Hematopoietic multipotent progenitor cell treated with erythropoietin and hydrocortisone succinate and interleukin-3 and kit ligand, for 15 days (in vitro differentiated cells): ENCODE results near the gene CDK5RAP2.
"Not testable (repeated sequence)": the region's sequence is repeated elsewhere in the genome, so short reads cannot be mapped to it uniquely, and the experiment has no call there.

Experiments used
- DNase-seq: peaks from one replicate; pipeline ENCODE4 v3.0.0-alpha.2; 2015; ENCODE audit warnings: low spot score

CDK5RAP2 gene

DNA sequence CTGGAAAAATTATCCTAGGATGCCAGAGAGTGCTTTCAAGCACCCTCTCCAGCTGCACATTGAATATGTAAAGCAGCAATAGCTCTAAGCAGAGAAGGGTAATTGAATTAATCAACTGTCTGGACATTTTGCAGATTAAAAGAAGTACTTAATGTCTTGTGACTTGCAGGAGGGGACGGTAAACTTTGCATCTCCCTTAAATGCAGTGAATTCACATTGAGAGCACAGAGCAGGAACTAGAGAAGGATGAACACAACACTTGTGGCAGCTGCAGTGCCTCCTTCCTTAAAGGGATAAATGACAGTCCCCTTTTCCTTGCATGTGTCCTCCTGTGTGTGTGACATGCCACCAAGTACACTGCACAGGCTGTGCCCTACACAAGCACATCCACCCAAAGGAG is 7.4 kb upstream of the CDK5RAP2 start:
- DNase-seq = no peak

DNA sequence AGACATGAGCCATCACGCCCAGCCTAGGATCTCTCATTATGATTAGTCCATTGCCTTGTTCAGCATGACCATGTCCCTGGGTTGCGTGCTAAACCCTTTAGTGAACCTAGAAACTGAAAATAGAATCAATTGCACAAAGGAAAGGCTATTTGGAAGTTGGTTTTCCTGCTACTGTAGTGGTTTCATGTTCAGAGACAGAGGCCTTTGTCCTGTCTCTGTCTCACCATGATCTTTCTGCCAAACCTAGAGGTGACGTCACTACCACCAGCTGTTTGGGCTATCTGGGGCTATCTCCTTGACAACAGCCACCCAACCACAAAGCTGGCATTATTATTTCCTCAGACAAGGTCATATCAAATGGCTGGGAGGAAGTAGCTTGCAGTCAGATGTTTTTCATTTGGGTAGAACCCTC is 4.0 kb upstream of the CDK5RAP2 start:
- peak; percentile 67 for DNase-seq

DNA sequence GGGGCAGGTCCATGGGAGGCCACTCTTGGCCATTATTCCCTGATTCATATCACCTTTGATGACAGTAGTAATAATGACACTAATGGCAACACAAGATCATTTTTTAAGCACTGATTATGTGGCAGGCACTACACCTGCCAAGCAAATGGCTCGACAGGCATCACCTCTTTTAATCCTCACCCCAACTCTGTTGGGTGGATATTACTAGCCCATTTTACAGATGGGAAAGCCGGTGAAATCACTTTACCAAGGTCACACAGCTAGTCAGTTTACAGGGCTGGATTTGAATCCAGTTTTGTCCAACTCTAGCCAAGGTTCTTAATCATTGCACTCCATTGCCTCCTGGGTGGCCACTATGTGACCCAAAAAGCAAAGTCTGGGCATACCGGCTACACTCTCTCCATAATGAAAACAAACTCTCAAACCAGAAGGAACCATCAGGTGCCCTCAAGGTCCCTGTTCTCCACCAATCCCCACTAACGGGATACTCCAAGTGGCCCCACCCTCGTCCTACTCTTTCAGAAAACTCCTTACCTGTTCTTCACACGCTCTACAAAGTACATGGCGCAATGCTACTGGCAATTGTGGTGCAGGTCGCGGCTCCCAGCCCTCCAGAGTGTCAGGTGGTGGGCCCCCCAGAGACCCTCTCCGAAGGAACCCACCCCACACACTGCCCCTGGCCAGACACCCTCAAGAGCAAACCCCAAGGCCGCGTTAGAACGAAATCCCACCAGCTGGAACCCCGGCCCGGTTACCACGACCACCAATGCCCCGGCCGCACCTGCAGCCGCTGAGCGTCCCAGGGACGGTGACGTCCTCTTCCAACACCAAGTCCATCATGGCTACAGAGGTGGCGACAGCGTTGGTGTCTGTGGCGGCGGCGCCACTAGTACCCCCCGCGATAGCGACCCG is 572 bp downstream of the CDK5RAP2 start:
- peak; percentile 15 for DNase-seq

DNA sequence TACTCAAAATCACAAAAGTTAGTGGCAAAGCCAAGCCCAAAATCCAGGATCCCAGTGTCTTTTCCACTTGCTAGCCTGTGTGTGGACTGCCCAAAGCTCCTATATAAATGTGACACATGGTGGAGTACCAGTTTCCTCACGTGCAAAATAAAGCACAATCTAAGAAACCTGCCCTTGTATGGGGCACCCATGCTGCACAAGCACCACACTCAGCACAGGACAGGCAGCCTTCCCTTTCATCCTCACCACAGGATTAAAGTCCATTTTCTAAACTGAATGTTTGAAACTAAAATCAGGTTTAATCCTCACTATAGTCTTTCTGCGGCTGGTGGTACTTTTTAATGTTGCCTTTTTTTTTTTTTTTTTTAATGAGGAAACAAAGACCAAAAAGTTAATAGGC is 5.5 kb downstream of the CDK5RAP2 start:
- no peak for DNase-seq

DNA sequence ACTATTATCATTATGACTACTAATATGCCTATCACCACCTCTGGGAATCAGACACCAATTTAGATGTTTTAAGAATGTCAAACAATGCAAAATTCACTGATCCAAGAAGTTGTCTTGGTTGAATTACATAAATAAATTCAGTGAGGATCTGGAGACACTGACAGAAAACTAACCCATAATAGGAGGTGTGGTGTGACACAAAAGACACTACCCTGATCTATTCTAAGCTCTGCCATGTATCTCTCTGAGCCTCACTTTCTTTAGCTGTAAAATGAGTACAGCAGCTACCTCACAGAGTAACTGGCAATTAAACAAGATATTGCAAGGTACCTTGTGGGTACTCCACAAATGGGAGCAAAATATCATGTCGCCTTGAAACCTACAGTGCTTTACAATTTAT is 7.5 kb downstream of the CDK5RAP2 start:
- no peak for DNase-seq

DNA sequence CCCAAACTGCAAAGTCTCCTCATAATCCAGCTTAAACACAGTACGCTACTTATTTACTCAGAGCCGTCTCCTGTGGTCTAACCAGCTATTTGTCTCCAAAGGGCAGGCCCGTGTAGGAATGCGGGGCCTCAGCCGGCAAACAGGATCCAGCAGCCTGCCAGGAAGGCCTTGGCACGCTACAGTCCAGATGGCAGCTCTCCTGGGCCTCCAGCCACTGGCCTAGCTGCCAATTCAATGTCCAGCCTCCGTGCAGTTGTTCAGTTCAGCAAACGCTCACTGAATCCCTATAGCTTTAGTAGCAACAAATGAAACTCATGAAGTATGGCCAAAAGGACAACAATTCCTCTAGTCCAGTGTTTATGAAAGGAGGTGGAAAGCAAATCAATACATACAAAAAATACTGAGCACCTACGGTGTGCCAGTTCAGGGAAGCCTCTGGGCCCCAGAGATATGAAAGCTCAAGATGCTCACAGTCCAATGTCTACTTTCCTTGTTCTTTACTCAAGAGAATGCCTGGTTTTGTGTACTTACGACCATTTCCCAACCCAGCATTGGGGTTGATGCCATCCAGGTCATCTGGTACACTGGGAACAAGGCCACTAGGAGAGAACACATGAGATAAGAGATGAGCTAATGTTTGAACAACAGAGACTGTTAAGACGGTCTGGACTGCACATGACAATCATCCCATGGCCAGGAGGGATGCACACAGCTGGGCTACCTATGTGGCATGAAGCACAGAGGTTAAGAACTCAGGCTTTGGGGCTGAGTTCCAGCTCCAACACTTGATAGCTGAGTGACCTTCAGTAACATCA is 8.3 kb downstream of the CDK5RAP2 start:
- DNase-seq = no peak

DNA sequence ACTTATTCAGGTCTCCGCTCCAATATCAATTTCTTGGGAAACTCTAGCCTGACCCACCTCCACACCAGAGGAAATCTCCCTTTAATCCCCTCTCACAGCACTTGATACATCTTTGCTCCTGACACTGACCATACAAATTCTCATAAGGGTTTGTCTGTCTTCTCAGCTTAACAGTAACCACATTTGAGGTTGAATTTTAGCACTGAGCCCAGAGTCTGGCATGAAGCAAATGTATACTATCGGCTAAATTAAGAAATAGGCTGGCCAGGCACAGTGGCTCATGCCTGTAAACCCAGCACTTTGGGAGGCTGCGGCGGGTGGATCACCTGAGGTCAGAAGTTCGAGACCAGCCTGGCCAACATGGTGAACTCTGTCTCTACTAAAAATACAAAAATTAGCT is 9.7 kb downstream of the CDK5RAP2 start:
- no peak for DNase-seq

DNA sequence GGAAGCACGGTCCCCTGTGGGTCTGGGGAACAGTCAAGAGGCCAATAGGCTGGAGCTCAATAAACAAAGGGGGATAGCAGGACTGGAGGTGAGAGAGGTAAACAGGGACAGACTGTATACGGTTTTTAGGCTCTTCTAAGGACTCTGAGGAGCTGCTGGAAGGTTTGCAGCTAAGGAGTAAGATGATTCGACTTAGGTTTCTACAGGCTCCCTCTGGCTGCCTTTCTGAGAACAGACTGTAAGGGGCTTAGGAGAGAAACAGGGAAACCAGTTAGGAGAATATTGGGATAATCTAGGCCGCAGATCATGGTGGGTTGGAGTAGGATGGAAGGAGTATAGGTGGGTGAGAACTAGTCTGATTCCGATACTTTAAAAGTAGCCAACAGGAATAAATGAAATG is 10.4 kb downstream of the CDK5RAP2 start:
- no peak for DNase-seq

DNA sequence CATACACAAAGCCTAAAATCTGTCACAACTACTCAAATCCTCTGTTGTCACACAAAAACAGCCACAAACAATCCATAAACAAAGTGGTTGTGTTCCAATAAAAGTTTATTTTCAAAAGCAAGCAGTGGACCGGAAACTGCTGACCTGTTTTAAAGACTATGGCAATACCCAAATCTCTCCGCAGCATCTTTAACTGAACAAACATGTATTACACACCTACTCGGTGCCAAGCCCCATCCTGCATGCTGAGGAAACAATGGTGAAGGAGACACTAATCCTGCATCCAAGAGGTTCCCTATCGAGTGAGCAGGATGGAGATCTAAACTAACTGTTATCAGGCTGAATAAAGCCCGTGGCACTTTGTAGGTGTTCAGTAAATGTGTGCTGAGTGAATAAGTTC is 11.2 kb downstream of the CDK5RAP2 start:
- no peak for DNase-seq

DNA sequence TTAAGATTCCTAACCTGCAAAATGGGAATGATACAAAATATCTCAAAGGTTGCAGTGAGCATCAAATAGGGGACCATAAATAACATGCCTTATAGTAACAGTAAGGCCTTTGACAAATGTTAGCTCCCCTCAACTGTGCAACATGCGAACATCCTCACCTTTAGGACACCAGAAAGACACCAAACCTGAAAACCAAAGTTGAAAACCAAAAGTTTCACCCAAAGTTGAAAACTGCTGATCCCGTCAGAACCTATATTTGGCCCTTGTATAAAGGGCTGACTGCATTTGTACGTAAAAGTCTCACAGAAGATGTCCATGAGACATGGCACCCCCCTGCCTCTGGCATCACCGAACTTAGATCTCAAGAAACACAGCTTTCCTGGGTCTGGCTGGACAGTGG is 12.1 kb downstream of the CDK5RAP2 start:
- DNase-seq = no peak

DNA sequence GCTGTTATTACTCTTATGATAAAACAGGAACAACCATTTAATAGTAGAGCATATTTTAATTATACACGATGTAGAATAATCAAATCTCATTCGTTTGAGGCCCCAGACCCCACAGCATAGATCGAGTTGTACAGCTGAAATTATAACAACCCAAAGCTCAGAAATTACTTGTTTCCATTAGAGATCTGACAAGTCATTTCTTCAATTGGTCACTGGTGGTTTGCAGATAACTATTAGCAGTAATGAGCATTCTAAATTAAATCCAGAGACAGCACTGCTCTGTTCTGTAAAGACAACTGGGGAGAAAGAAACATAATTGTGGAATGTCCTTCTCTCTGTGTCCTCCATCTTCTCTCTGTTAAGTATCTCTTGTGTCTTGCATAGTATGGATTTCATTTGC is 12.9 kb downstream of the CDK5RAP2 start:
- no peak for DNase-seq

DNA sequence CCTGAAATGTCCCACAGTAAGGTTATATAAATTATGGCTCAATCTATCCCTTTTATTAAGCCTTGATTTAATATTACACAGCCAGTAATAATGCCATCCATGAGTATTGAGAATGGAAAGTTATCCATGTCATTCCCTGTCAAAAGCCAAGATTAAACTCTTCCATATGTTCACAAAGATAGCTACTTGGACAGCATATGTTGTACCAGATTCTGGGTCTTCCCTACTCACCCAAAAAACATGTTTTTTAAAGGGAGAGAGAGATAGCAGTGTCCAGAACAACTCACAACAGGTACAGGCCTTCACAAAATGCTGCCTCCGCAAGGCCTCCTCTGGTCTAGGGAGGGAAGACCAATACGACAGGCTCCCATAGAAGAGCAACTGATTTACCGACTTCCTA is 15.4 kb downstream of the CDK5RAP2 start:
- peak; percentile 10 for DNase-seq

DNA sequence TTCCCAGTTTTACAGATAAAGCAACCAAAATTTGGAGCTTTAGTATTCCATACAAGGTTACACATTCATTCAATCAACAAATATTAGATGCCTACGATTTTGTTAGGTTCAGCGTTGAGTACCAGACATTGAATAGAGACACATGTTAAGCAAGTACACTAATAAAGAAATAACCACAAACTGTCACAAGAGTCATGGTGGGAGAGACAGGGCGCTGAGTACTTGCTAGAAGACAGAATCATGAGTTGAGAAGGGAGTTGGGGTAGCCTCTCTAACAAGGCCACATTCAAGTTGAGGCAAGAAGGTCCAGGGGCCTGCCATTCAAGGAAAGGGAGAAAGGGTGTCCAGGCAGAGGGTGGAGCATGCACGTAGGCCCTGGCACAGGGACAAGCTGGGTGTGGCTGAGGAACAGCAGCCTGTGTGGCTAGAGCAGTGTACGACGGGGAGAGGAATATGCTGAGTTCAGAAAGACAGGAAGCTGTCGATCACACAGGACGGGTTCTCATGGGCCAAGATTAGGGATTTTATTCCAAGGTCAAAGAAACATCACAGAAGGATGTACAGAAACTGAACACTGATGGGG is 17.0 kb downstream of the CDK5RAP2 start:
- DNase-seq = peak; percentile 82

DNA sequence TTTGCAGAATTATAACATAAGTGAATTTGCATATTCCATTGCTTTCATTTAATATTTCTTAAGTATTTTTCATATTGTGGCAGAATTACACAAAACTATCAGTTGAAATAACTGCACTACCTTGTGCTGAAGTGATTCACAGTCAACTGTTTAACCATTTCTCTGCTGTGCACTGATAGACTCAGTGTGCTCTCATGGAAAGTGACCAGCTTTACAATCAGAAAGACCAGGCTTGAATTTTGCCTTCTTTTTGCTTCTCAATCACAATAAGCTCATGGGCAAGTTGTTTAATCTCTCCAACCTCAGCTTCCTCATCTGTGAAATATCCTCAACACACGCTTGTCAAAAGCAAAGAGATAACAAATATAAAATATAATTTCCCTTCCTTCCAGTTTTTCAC is 18.3 kb downstream of the CDK5RAP2 start:
- no peak for DNase-seq

DNA sequence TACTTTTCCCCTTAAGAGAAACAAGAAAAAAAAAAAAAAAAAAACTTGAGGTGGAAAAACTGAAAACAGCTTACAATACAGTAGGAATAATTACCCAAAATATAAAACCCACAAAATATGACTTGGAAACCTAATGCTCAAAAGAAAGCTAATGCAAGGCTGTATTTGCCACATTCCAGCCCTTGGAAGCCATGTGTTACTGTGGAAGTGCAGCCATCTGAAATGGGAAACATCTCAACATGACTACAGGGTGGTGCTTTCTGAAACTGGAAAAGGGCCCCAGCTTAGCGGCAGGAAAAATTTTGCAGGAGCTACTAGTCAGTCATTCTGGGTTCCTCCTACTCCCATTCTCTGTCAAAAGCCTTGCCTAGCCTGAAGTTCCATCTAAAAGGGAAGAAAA is 20.4 kb downstream of the CDK5RAP2 start:
- no peak for DNase-seq

DNA sequence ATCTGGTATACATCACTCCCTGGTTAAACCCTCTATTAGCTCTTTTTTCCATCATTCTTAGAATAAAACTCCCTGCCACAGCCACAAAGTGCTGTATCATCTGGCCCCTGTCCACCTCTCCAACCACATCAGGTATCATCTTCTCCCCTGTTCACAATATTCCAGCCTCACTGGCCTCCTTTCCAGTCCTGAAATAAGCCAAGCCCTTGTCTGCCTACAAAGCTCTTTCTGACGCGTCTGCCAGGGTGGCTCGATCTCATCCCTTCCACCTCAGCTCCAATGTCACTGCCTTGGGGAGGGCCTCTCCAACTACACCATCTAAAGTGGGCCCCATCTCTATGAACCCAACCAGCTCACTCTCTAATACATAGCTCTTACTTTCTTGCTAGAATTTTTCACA is 21.5 kb downstream of the CDK5RAP2 start:
- no peak for DNase-seq

DNA sequence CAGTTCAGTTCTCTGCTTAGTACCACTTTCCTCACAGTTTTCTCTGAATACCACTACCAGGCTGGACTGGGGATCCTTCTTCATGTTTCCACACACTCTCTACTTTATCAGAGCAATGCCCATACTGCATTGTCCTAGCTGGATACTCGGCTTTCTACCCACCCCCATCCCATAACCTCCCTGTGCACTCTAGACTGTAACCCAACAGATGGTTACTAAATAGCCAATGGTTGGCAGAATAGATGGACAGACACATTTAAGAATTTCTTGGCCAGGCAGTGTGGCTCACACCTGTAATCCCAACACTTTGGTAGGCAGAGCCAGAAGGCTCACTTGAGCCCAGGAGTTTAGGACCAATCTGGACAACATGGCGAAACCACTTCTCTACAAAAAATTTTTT is 22.8 kb downstream of the CDK5RAP2 start:
- DNase-seq = no peak

DNA sequence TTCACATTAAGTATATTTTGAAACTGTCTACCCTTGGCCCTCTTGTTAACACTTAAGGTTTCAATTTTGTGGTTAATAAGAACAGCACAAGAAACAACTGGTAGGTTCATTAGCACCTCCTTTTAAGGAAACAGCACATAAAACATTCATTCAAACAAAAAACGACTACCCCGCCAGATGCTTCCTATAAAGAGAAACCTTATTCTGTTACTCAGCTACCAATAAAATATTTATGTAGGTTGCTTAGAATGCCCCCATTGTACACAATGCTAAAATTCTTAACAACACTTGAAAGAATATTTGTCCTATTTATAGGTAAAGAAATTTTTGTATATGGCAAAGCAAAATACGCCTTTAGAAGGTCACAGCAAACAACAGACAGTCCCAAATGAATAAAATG is 23.2 kb downstream of the CDK5RAP2 start:
- no peak for DNase-seq

DNA sequence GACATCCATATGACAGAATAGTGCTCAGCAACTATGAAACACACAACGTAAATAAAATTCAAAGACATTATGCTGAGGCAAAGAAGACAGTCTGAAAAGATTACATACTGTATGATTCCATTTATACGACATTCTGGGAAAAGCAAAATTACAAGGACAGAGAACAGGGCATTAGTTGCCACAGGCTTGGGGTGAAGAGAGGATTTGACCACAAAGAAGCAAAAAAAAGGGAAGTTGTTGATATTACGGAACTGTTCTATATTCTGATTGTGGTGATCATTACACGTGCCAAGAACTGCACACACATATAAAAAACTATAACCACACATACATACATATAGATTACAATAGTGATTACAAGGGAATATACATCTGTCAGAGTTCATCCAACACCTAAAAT is 24.1 kb downstream of the CDK5RAP2 start:
- no peak for DNase-seq

DNA sequence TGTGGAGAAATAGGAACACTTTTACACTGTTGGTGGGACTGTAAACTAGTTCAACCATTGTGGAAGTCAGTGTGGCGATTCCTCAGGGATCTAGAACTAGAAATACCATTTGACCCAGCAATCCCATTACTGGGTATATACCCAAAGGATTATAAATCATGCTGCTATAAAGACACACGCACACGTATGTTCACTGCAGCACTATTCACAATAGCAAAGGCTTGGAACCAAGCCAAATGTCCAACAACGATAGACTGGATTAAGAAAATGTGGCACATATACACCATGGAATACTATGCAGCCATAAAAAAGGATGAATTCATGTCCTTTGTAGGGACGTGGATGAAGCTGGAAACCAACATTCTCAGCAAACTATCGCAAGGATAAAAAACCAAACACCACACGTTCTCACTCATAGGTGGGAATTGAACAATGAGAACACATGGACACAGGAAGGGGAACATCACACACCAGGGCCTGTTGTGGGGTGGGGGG is 27.7 kb downstream of the CDK5RAP2 start:
- not testable (repeated sequence) for DNase-seq

DNA sequence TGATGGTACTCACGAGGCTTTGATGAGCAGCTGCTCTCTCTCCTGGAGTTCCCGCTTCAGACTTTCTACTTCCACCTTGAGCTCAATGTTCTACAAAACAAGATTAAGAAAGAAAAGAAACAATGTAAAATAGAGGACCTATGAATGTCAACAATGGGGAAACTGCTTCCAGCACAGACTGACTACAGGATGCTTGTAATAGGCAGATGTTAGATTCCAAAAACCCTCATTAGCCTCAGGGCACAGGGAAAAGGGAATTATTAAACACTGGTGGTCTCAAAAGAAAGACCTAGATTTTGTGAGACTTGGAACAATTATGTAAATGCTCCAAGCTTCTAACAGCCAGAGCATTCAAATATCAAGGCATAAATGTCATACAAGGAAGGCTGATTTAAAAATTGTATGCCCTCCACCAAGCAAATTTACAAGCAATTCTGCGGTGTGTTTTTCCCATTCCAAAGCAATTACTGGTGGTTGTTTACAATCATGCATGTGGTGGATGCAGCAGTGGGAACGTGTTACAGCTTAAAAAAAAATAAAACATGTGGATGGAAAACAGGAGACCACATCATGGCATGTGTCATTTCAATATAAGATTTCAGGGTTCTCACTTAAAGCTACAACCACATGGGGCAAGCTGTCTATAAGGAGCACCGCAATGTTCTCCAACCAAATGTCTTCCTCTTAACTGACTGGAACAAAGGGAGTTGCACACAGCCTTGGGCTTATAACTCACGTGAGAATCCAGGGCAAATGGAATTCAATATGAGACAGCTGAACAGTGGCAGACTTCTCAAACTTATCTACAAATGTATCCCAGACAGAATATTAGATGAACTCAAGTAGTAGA is 34.0 kb downstream of the CDK5RAP2 start:
- DNase-seq = no peak

DNA sequence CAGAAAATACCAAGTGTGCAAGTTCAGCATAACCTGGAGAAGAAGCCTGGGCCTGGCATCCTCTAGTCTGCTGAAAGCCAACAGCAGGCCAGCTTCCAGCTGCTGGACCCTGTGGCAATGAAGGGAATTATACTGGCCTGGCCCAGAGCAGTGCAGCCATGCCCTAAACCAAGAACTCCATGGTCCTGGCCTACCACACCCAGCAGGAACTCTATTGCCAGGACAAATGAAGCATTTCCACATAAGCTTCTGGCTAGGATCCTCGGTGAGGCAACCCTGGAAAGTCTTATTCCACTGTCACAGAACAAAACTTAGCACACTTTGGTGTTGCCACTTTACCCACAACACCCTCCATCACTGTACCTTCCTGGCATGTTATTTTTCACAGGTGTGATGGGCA is 35.5 kb downstream of the CDK5RAP2 start:
- no peak for DNase-seq
